OCI-LY1 (cell line): ENCODE data around the gene COBL.

Experiments
- H2AFZ ChIP-seq: fragments of 200-600 bp; sonication (generic), shearing (Covaris generic); 2 replicates; pipeline ENCODE4 v1.6.0; 2014; ENCODE audit warnings: antibody characterized with exemption, mild to moderate bottlenecking, low read length
- H3F3A ChIP-seq: fragments of 200-600 bp; sonication (generic), shearing (Covaris generic); 2 replicates; pipeline ENCODE4 v1.6.0; 2014; ENCODE audit warnings: mild to moderate bottlenecking, antibody characterized with exemption, low read length, moderate library complexity; ENCODE audit not compliant: insufficient read depth
- H3K27ac ChIP-seq: fragments of 200-600 bp; sonication (generic); 2 replicates; pipeline ENCODE4 v1.5.1; 2014; ENCODE audit warnings: low read length, mixed run types, mild to moderate bottlenecking, low read depth; ENCODE audit not compliant: poor library complexity, severe bottlenecking
- H3K27me3 ChIP-seq: fragments of 200-600 bp; sonication (generic); 2 replicates; pipeline ENCODE4 v1.6.0; 2014; ENCODE audit warnings: antibody characterized with exemption, mild to moderate bottlenecking, low read length, moderate library complexity; ENCODE audit not compliant: insufficient read depth
- H3K36me3 ChIP-seq: fragments of 200-600 bp; sonication (generic); 2 replicates; pipeline ENCODE4 v1.6.1; 2014; ENCODE audit warnings: mild to moderate bottlenecking, antibody characterized with exemption, low read length, moderate library complexity, mixed read lengths; ENCODE audit not compliant: insufficient read depth
- H3K4me1 ChIP-seq: fragments of 200-600 bp; sonication (generic); 2 replicates; pipeline ENCODE4 v1.5.1; 2014; ENCODE audit warnings: mild to moderate bottlenecking, low read length, moderate library complexity; ENCODE audit not compliant: insufficient read depth, severe bottlenecking
- H3K4me2 ChIP-seq: fragments of 200-600 bp; sonication (generic), shearing (Covaris generic); 2 replicates; pipeline ENCODE4 v1.6.1; 2014; ENCODE audit warnings: low read length
- H3K4me3 ChIP-seq: fragments of 200-600 bp; sonication (generic); 2 replicates; pipeline ENCODE4 v1.5.1; 2014; ENCODE audit warnings: low read length, low read depth, mild to moderate bottlenecking, mixed read lengths; ENCODE audit not compliant: poor library complexity, severe bottlenecking
- H3K79me2 ChIP-seq: fragments of 200-600 bp; shearing (Covaris generic); 2 replicates; pipeline ENCODE4 v1.6.1; 2016; ENCODE audit warnings: mixed run types, low read length, mixed read lengths; ENCODE audit not compliant: insufficient read depth
- H3K9ac ChIP-seq: fragments of 200-600 bp; sonication (generic), shearing (Covaris generic); 2 replicates; pipeline ENCODE4 v1.6.1; 2014; ENCODE audit warnings: mild to moderate bottlenecking, low read length, mixed read lengths
- H3K9me2 ChIP-seq: fragments of 200-600 bp; sonication (generic), shearing (Covaris generic); 2 replicates; pipeline ENCODE4 v1.6.1; 2014; ENCODE audit warnings: low read depth, mild to moderate bottlenecking, low read length, mixed read lengths
- H3K9me3 ChIP-seq: fragments of 200-600 bp; shearing (Covaris generic); 2 replicates; pipeline ENCODE4 v1.6.1; 2014; ENCODE audit warnings: low read length, mixed read lengths
- H4K20me1 ChIP-seq: fragments of 200-600 bp; sonication (generic), shearing (Covaris generic); 2 replicates; pipeline ENCODE4 v1.6.0; 2016; ENCODE audit warnings: mild to moderate bottlenecking, low read length; ENCODE audit not compliant: insufficient read depth
- EZH2 ChIP-seq: fragments of 200-600 bp; sonication (generic), shearing (Covaris generic); IDR thresholded peaks from 2 replicates; pipeline ENCODE4 v1.8.0; 2017; ENCODE audit warnings: borderline replicate concordance, mixed run types, mild to moderate bottlenecking, antibody characterized with exemption, low read length, moderate library complexity, mixed read lengths
- TF ChIP-seq, protein P1 (sequence below): fragments of 200-600 bp; sonication (generic), shearing (Covaris generic); IDR thresholded peaks from 2 replicates; pipeline ENCODE4 v1.5.1; 2017; ENCODE audit warnings: mild to moderate bottlenecking, antibody characterized with exemption, low read length, moderate library complexity, mixed read lengths

Gene COBL

DNA sequence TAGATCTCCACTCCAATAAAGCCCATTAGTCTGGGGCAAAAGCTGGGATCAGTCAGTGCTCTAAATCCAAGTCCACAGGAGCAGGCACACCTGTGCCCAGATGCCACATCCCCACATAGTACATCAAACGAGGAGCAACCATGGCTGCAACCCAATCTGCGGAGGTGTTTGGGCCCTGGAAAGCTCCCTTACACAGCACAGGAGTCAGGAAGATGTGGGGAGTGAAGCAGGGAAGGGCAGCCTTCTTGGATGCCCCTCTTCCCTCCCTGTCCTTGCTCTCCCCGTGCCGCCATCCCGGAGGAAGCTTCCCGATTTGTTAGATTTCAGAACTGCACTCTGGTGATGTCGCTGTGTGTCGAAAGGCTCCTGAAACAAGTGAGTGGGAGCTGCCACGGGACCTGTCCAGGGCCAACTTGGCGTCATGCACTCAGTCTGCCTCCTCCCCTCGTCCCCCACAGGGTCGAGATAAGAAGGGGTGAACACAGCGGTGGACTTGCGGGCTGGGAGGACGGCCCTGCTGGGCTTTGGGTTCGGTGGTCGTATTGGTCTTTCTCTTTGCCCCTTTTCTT is 303.3 kb downstream of the COBL start:
- Histone ChIP-seq H3K36me3 (no peaks in the 10 kb centered on the region), H3K9me3 (no peaks in the 10 kb centered on the region), H3K9ac (no peak overlapping the region), H2AFZ (no peak overlapping the region), H3K27me3 (no peaks in the 10 kb centered on the region), H3K4me3 (no peak overlapping the region), H3K4me2 (no peak overlapping the region), H3K27ac (no peak overlapping the region), H3K9me2 (no peaks in the 10 kb centered on the region), H3K79me2 (no peaks in the 10 kb centered on the region), H3F3A (no peaks in the 10 kb centered on the region), H4K20me1 (no peaks in the 10 kb centered on the region), H3K4me1 (no peaks in the 10 kb centered on the region)
- no peak for TF ChIP-seq EZH2
- TF ChIP-seq, protein P1, sequence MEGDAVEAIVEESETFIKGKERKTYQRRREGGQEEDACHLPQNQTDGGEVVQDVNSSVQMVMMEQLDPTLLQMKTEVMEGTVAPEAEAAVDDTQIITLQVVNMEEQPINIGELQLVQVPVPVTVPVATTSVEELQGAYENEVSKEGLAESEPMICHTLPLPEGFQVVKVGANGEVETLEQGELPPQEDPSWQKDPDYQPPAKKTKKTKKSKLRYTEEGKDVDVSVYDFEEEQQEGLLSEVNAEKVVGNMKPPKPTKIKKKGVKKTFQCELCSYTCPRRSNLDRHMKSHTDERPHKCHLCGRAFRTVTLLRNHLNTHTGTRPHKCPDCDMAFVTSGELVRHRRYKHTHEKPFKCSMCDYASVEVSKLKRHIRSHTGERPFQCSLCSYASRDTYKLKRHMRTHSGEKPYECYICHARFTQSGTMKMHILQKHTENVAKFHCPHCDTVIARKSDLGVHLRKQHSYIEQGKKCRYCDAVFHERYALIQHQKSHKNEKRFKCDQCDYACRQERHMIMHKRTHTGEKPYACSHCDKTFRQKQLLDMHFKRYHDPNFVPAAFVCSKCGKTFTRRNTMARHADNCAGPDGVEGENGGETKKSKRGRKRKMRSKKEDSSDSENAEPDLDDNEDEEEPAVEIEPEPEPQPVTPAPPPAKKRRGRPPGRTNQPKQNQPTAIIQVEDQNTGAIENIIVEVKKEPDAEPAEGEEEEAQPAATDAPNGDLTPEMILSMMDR, result no peak

DNA sequence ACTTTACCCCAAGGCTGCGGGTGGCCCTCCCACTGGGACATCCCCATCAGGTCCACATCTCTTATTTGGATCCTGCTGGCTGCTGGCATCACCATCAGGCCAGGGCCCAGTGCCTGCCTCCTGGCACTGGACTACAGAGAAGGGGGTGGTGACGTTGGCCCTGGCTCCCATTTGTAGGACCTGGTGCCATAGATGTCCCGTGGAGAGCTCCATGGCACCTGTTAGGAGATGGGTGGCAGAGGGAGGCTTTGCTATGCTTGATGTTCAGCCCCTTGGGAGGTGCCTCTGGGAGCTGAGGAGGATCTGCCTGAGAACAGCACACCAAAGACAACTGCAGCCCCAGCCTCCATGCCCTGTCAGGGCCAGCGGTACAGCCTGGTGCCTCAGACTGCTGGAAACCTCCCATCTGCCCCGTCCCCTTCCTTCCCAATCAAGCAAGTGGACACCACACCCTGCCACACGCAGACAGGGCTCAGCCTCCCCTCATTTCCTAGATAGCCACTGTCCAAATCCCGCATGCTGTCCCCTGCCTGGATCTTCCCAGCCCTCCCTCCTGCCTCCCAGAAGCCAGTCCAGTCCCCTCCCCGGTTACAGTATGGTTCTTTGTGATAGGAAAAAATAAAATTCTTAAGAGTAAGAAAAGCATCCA is 303.9 kb downstream of the COBL start:
- Histone ChIP-seq H4K20me1 (no peaks in the 10 kb centered on the region), H3F3A (no peaks in the 10 kb centered on the region), H3K4me2 (no peak overlapping the region), H3K4me3 (no peak overlapping the region), H3K27ac (no peak overlapping the region), H3K9ac (no peak overlapping the region), H3K27me3 (no peaks in the 10 kb centered on the region), H2AFZ (no peak overlapping the region), H3K4me1 (no peaks in the 10 kb centered on the region), H3K36me3 (no peaks in the 10 kb centered on the region), H3K79me2 (no peaks in the 10 kb centered on the region), H3K9me3 (no peaks in the 10 kb centered on the region), H3K9me2 (no peaks in the 10 kb centered on the region)
- TF ChIP-seq, protein P1, result no peak
- no peak for TF ChIP-seq EZH2

DNA sequence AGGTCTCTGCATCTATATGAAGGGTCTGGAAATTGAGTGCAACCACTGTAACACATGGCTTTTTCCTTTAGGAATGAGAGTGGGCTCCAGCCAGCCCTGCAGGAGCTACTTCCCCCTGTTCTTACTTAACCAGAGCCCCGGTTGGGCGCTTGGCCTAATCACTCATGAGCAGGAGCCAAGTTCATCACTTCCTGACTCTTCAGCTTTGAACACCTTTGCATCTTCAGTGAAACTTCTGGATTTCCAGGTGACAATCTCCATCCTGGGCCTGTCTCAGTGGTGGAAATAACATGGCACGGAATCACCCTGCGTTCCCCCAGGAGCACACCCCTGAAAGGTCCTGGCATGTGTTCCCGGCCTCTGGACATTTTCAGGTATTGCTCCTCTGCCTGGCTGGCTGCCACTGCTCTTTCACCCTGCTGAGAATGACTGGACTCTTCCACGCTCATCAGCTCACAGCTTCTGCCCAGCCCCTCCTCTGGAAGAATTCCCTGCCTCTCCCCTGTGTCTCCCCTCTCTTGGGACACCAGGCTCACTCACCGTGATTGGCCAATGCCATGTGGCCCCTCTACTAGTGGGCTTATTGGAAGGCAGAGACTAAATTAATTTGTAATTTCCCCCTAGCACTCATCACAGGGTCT is 304.8 kb downstream of the COBL start:
- no peaks in the 10 kb centered on the region for H3F3A ChIP-seq
- no peaks in the 10 kb centered on the region for H3K9me2 ChIP-seq
- no peak overlapping the region for H3K4me2 ChIP-seq
- no peak overlapping the region for H3K27ac ChIP-seq
- H2AFZ ChIP-seq, result no peak overlapping the region
- H3K9me3 ChIP-seq, result no peaks in the 10 kb centered on the region
- H3K4me1 ChIP-seq, result no peaks in the 10 kb centered on the region
- no peak for TF ChIP-seq EZH2
- TF ChIP-seq, protein P1, result no peak
- H3K36me3 ChIP-seq, result no peaks in the 10 kb centered on the region
- no peaks in the 10 kb centered on the region for H4K20me1 ChIP-seq
- H3K79me2 ChIP-seq, result no peaks in the 10 kb centered on the region
- no peaks in the 10 kb centered on the region for H3K27me3 ChIP-seq
- no peak overlapping the region for H3K4me3 ChIP-seq
- H3K9ac ChIP-seq, result no peak overlapping the region
